ENCODE results near the gene KDM4B. TPM values are rescaled to one million over a fixed set of nuclear protein-coding genes. Genes with fewer than 3 reads are reported as not detected.

Gene KDM4B
- total and polyA plus RNA-seq, 9 of the 15 experiments (the other 6 are each of a cell fraction or from before 2014, with no cell fraction given): 0.21 to 29.9 (median 7.3) TPM

DNA sequence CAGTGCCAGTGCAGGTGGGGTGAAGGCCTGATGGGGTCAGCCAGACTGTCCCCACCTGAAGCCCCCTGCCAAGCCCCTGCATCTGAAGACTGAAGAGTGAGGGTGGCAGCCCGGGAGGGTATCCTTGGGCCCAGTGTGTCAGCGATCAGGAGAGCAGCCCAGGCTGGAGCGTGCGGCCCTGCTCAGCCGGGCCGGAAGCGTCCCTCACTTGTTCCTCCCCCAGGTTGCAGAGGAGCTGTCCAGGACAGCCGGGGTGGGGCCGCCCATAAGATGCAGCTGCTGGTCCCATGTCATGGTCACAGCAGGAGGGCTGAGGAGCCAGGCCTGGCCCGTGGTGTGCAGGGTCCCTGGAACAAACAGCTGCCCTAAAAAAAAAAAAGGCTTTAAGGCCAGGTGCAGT lies 55.4 kb downstream of the KDM4B start (continued):
- TF ChIP-seq, protein P1, sequence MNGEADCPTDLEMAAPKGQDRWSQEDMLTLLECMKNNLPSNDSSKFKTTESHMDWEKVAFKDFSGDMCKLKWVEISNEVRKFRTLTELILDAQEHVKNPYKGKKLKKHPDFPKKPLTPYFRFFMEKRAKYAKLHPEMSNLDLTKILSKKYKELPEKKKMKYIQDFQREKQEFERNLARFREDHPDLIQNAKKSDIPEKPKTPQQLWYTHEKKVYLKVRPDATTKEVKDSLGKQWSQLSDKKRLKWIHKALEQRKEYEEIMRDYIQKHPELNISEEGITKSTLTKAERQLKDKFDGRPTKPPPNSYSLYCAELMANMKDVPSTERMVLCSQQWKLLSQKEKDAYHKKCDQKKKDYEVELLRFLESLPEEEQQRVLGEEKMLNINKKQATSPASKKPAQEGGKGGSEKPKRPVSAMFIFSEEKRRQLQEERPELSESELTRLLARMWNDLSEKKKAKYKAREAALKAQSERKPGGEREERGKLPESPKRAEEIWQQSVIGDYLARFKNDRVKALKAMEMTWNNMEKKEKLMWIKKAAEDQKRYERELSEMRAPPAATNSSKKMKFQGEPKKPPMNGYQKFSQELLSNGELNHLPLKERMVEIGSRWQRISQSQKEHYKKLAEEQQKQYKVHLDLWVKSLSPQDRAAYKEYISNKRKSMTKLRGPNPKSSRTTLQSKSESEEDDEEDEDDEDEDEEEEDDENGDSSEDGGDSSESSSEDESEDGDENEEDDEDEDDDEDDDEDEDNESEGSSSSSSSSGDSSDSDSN (IDR thresholded peaks at IDR 0.05; ENCODE audit: borderline replicate concordance in 1 of 2, low read depth in 2 of 2, low read length in 2 of 2): 0 out of 4 replicates have a peak, but pooled peaks of 1 of the 2 experiments have one; percentile 42
- TF ChIP-seq, protein P2, sequence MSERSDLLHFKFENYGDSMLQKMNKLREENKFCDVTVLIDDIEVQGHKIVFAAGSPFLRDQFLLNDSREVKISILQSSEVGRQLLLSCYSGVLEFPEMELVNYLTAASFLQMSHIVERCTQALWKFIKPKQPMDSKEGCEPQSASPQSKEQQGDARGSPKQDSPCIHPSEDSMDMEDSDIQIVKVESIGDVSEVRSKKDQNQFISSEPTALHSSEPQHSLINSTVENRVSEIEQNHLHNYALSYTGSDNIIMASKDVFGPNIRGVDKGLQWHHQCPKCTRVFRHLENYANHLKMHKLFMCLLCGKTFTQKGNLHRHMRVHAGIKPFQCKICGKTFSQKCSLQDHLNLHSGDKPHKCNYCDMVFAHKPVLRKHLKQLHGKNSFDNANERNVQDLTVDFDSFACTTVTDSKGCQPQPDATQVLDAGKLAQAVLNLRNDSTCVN (CRISPR knock-in tag; IDR thresholded peaks at IDR 0.05): no peak
- TF ChIP-seq CSDE1 (IDR thresholded peaks at IDR 0.05) (no peak), CBFA2T2 (conservative IDR thresholded peaks at IDR 0.05) (0 out of 2 replicates have a peak, but pooled peaks have one; percentile 11), TCF7 (IDR thresholded peaks at IDR 0.05; ENCODE audit: borderline replicate concordance) (no peak)
- TF ChIP-seq, protein P3, sequence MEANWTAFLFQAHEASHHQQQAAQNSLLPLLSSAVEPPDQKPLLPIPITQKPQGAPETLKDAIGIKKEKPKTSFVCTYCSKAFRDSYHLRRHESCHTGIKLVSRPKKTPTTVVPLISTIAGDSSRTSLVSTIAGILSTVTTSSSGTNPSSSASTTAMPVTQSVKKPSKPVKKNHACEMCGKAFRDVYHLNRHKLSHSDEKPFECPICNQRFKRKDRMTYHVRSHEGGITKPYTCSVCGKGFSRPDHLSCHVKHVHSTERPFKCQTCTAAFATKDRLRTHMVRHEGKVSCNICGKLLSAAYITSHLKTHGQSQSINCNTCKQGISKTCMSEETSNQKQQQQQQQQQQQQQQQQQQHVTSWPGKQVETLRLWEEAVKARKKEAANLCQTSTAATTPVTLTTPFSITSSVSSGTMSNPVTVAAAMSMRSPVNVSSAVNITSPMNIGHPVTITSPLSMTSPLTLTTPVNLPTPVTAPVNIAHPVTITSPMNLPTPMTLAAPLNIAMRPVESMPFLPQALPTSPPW (CRISPR knock-in tag; IDR thresholded peaks at IDR 0.05): peak; percentile 35; the same call in 1 of the 2 replicates
